Stimulated activated CD8-positive, alpha-beta memory T cell treated with anti-CD3 and anti-CD28 coated beads, Interleukin-15, amount 100 ng/mL, for 24 hours (primary cell): ENCODE results near the gene LILRB5.
"Not testable (repeated sequence)": the region's sequence is repeated elsewhere in the genome, so short reads cannot be mapped to it uniquely, and the experiment has no call there.

Experiments used
- DNase-seq: peaks from one replicate; pipeline ENCODE4 v3.0.0-alpha.2; 2020; ENCODE audit warnings: low read depth

LILRB5 gene

GRCh38 chr19:54257116-54257480 lies at the start of gene LILRB5:
TSS of gene LILRB5 (minus strand) at chr19:54257273. CDS start at chr19:54257193, 80 bp downstream.
- no peak for DNase-seq

- DNase-seq = no peak
Measured at GRCh38 chr19:54305141-54305540, 48.1 kb upstream of the LILRB5 start.

GRCh38 chr19:54302257-54302656 lies 45.2 kb upstream of the LILRB5 start:
- no peak for DNase-seq

GRCh38 chr19:54299515-54299914 lies 42.4 kb upstream of the LILRB5 start:
- no peak for DNase-seq

GRCh38 chr19:54299126-54299498 lies 42.0 kb upstream of the LILRB5 start:
- no peak for DNase-seq

- DNase-seq = no peak
Measured at GRCh38 chr19:54298357-54299125, 41.5 kb upstream of the LILRB5 start.

GRCh38 chr19:54297759-54298305 lies 40.8 kb upstream of the LILRB5 start:
- DNase-seq = no peak

GRCh38 chr19:54294539-54294938 lies 37.5 kb upstream of the LILRB5 start:
- DNase-seq = no peak

GRCh38 chr19:54289160-54289559 lies 32.1 kb upstream of the LILRB5 start:
- DNase-seq = not testable (repeated sequence)

GRCh38 chr19:54287456-54287855 lies 30.4 kb upstream of the LILRB5 start:
- DNase-seq = no peak

- DNase-seq = not testable (repeated sequence)
Measured at GRCh38 chr19:54286283-54286682, 29.2 kb upstream of the LILRB5 start.

- DNase-seq = not testable (repeated sequence)
Measured at GRCh38 chr19:54285427-54286056, 28.5 kb upstream of the LILRB5 start.

- DNase-seq = no peak
Measured at GRCh38 chr19:54282686-54283470, 25.8 kb upstream of the LILRB5 start.

- DNase-seq = not testable (repeated sequence)
Measured at GRCh38 chr19:54281729-54282075, 24.6 kb upstream of the LILRB5 start.

- no peak for DNase-seq
Measured at GRCh38 chr19:54281007-54281728, 24.1 kb upstream of the LILRB5 start, which contains the start of gene LILRB2. TSS of gene LILRB2 (minus strand) at chr19:54281110. CDS start at chr19:54280496, 614 bp downstream.

GRCh38 chr19:54280441-54280840 lies 23.4 kb upstream of the LILRB5 start:
- DNase-seq = not testable (repeated sequence)

- DNase-seq = not testable (repeated sequence)
Measured at GRCh38 chr19:54280025-54280424, 23.0 kb upstream of the LILRB5 start.

GRCh38 chr19:54279406-54279962 lies 22.4 kb upstream of the LILRB5 start:
- no peak for DNase-seq

GRCh38 chr19:54278571-54279195 lies 21.6 kb upstream of the LILRB5 start:
- DNase-seq = not testable (repeated sequence)

GRCh38 chr19:54278056-54278455 lies 21.0 kb upstream of the LILRB5 start:
- not testable (repeated sequence) for DNase-seq

- not testable (repeated sequence) for DNase-seq
Measured at GRCh38 chr19:54277111-54277615, 20.1 kb upstream of the LILRB5 start.
